Activated naive CD4-positive, alpha-beta T cell treated with anti-CD3 and anti-CD28 coated beads, Interleukin-2, amount 10 ng/mL, durations not matched to agents 7 days and 5 days (primary cell): ENCODE measurements around the gene DNAJC27.

Experiments used
- CTCF ChIA-PET: fragments of 350-600 bp; sonication (Branson Sonifier 250); formaldehyde crosslinking; loops from one replicate; lab custom pipeline; 2021; ENCODE audit warnings: antibody characterized with exemption; lab: Charles Lee
- DNase-seq: peaks from one replicate; pipeline ENCODE4 v3.0.0-alpha.2; 2020
- H3K27ac Mint-ChIP-seq: one replicate; pipeline ENCODE4 v1.8.0; 2021; ENCODE audit warnings: mild to moderate bottlenecking, moderate library complexity, mixed read lengths
- H3K27me3 Mint-ChIP-seq: one replicate; pipeline ENCODE4 v1.8.0; 2021; ENCODE audit warnings: mild to moderate bottlenecking, mixed read lengths
- H3K36me3 Mint-ChIP-seq: one replicate; pipeline ENCODE4 v1.8.0; 2021; ENCODE audit warnings: mixed read lengths
- H3K4me1 Mint-ChIP-seq: one replicate; pipeline ENCODE4 v1.8.0; 2021; ENCODE audit warnings: mixed read lengths
- H3K4me3 Mint-ChIP-seq: one replicate; pipeline ENCODE4 v1.8.0; 2021; ENCODE audit warnings: mild to moderate bottlenecking, moderate library complexity, mixed read lengths
- H3K9me3 Mint-ChIP-seq: one replicate; pipeline ENCODE4 v1.8.0; 2021; ENCODE audit warnings: mixed read lengths

The DNAJC27 gene

GRCh38 chr2:24917086-24917485, 54.7 kb downstream of the DNAJC27 start:
- peaks cover 25% of the 10 kb centered on the region for H3K36me3 Mint-ChIP-seq
- H3K4me1 Mint-ChIP-seq: peaks cover 38% of the 10 kb centered on the region
- no peaks in the 10 kb centered on the region for H3K9me3 Mint-ChIP-seq
- CTCF ChIA-PET: no interaction called here
- no peak overlapping the region for H3K27ac Mint-ChIP-seq
- H3K4me3 Mint-ChIP-seq: no peak overlapping the region
- DNase-seq: no peak
- H3K27me3 Mint-ChIP-seq: peaks cover 12% of the 10 kb centered on the region

- no peak overlapping the region for H3K27ac Mint-ChIP-seq
- H3K4me1 Mint-ChIP-seq: peaks cover 33% of the 10 kb centered on the region
- CTCF ChIA-PET: interaction anchor here (0.7 kb wide), 1 partner anchor 241 kb away, joined by 3 read pairs; no protein-coding TSS in a partner anchor
- H3K36me3 Mint-ChIP-seq: peaks cover 32% of the 10 kb centered on the region
- DNase-seq: no peak
- H3K9me3 Mint-ChIP-seq: no peaks in the 10 kb centered on the region
- peaks cover 12% of the 10 kb centered on the region for H3K27me3 Mint-ChIP-seq
- no peak overlapping the region for H3K4me3 Mint-ChIP-seq
Measured at GRCh38 chr2:24915796-24916195, 56.0 kb downstream of the DNAJC27 start.

GRCh38 chr2:24915175-24915574, 56.6 kb downstream of the DNAJC27 start:
- CTCF ChIA-PET: interaction anchor here (0.7 kb wide), 1 partner anchor 240 kb away, joined by 3 read pairs; no protein-coding TSS in a partner anchor
- H3K27me3 Mint-ChIP-seq: peaks cover 12% of the 10 kb centered on the region
- no peak for DNase-seq
- H3K4me1 Mint-ChIP-seq: peaks cover 31% of the 10 kb centered on the region
- H3K4me3 Mint-ChIP-seq: no peak overlapping the region
- H3K27ac Mint-ChIP-seq: no peak overlapping the region
- H3K9me3 Mint-ChIP-seq: no peaks in the 10 kb centered on the region
- H3K36me3 Mint-ChIP-seq: peaks cover 37% of the 10 kb centered on the region

GRCh38 chr2:24914713-24915112, 57.0 kb downstream of the DNAJC27 start:
- Mint-ChIP-seq H3K36me3 (peaks cover 42% of the 10 kb centered on the region), H3K27ac (no peak overlapping the region)

GRCh38 chr2:24913911-24914310, 57.8 kb downstream of the DNAJC27 start:
- Mint-ChIP-seq H3K4me1 (peaks cover 26% of the 10 kb centered on the region), H3K9me3 (no peaks in the 10 kb centered on the region), H3K27ac (no peak overlapping the region), H3K27me3 (peaks cover 8% of the 10 kb centered on the region), H3K4me3 (no peak overlapping the region), H3K36me3 (peaks cover 42% of the 10 kb centered on the region)
- CTCF ChIA-PET: no interaction called here
- DNase-seq: no peak

More at GRCh38 chr2:24914713-24915112, 57.0 kb downstream of the DNAJC27 start:
- Mint-ChIP-seq H3K9me3 (no peaks in the 10 kb centered on the region), H3K4me1 (peaks cover 31% of the 10 kb centered on the region), H3K27me3 (peaks cover 12% of the 10 kb centered on the region), H3K4me3 (no peak overlapping the region)
- no peak for DNase-seq
- CTCF ChIA-PET: no interaction called here

- DNase-seq: no peak
- Mint-ChIP-seq H3K36me3 (peaks cover 41% of the 10 kb centered on the region), H3K9me3 (no peaks in the 10 kb centered on the region), H3K27me3 (peaks cover 4% of the 10 kb centered on the region), H3K27ac (no peak overlapping the region), H3K4me3 (no peak overlapping the region), H3K4me1 (peaks cover 17% of the 10 kb centered on the region)
- CTCF ChIA-PET: no interaction called here
Measured at GRCh38 chr2:24912986-24913385, 58.8 kb downstream of the DNAJC27 start.

GRCh38 chr2:24912523-24912922, 59.2 kb downstream of the DNAJC27 start:
- Mint-ChIP-seq H3K27ac (no peak overlapping the region), H3K4me1 (peaks cover 12% of the 10 kb centered on the region), H3K9me3 (no peaks in the 10 kb centered on the region), H3K4me3 (no peak overlapping the region), H3K27me3 (no peaks in the 10 kb centered on the region), H3K36me3 (peaks cover 37% of the 10 kb centered on the region)
- CTCF ChIA-PET: no interaction called here
- DNase-seq: no peak

GRCh38 chr2:24910245-24910644, 61.5 kb downstream of the DNAJC27 start:
- H3K27ac Mint-ChIP-seq: no peak overlapping the region
- H3K4me1 Mint-ChIP-seq: peaks cover 5% of the 10 kb centered on the region
- H3K9me3 Mint-ChIP-seq: no peaks in the 10 kb centered on the region
- H3K27me3 Mint-ChIP-seq: no peaks in the 10 kb centered on the region
- peaks cover 36% of the 10 kb centered on the region for H3K36me3 Mint-ChIP-seq
- no peak overlapping the region for H3K4me3 Mint-ChIP-seq
- CTCF ChIA-PET: no interaction called here
- DNase-seq: no peak

GRCh38 chr2:24909555-24910177, 62.1 kb downstream of the DNAJC27 start:
- H3K4me3 Mint-ChIP-seq: no peak overlapping the region
- H3K4me1 Mint-ChIP-seq: peaks cover under 1% of the 10 kb centered on the region
- CTCF ChIA-PET: no interaction called here
- H3K9me3 Mint-ChIP-seq: no peaks in the 10 kb centered on the region
- peaks cover 36% of the 10 kb centered on the region for H3K36me3 Mint-ChIP-seq
- no peak for DNase-seq
- H3K27me3 Mint-ChIP-seq: no peaks in the 10 kb centered on the region
- H3K27ac Mint-ChIP-seq: no peak overlapping the region

GRCh38 chr2:24908461-24908901, 63.3 kb downstream of the DNAJC27 start:
- H3K4me3 Mint-ChIP-seq: no peak overlapping the region
- no peak overlapping the region for H3K27ac Mint-ChIP-seq
- H3K9me3 Mint-ChIP-seq: no peaks in the 10 kb centered on the region
- CTCF ChIA-PET: interaction anchor here (0.8 to 1.3 kb wide), 2 partner anchors 90 to 295 kb away, joined by 3 to 4 read pairs; no protein-coding TSS in a partner anchor
- peaks cover 36% of the 10 kb centered on the region for H3K36me3 Mint-ChIP-seq
- no peak for DNase-seq
- no peaks in the 10 kb centered on the region for H3K27me3 Mint-ChIP-seq
- no peaks in the 10 kb centered on the region for H3K4me1 Mint-ChIP-seq

GRCh38 chr2:24907116-24907515, 64.6 kb downstream of the DNAJC27 start:
- Mint-ChIP-seq H3K4me1 (no peaks in the 10 kb centered on the region), H3K9me3 (no peaks in the 10 kb centered on the region), H3K27me3 (no peaks in the 10 kb centered on the region), H3K36me3 (peaks cover 39% of the 10 kb centered on the region), H3K27ac (no peak overlapping the region), H3K4me3 (no peak overlapping the region)
- DNase-seq: no peak
- CTCF ChIA-PET: interaction anchor here (1.3 kb wide), 1 partner anchor 294 kb away, joined by 3 read pairs; no protein-coding TSS in a partner anchor

GRCh38 chr2:24906466-24906865, 65.3 kb downstream of the DNAJC27 start:
- CTCF ChIA-PET: no interaction called here
- H3K9me3 Mint-ChIP-seq: no peaks in the 10 kb centered on the region
- H3K27me3 Mint-ChIP-seq: no peaks in the 10 kb centered on the region
- DNase-seq: no peak
- H3K27ac Mint-ChIP-seq: no peak overlapping the region
- no peaks in the 10 kb centered on the region for H3K4me1 Mint-ChIP-seq
- peaks cover 34% of the 10 kb centered on the region for H3K36me3 Mint-ChIP-seq
- H3K4me3 Mint-ChIP-seq: no peak overlapping the region

GRCh38 chr2:24903161-24904103, 68.3 kb downstream of the DNAJC27 start:
- H3K36me3 Mint-ChIP-seq: peaks cover 26% of the 10 kb centered on the region
- no peaks in the 10 kb centered on the region for H3K4me1 Mint-ChIP-seq

GRCh38 chr2:24899361-24899910, 72.3 kb downstream of the DNAJC27 start:
- Mint-ChIP-seq H3K4me1 (no peaks in the 10 kb centered on the region), H3K27ac (no peak overlapping the region), H3K4me3 (no peak overlapping the region), H3K27me3 (no peaks in the 10 kb centered on the region), H3K9me3 (peaks cover 33% of the 10 kb centered on the region), H3K36me3 (peaks cover 55% of the 10 kb centered on the region)
- CTCF ChIA-PET: no interaction called here
- no peak for DNase-seq

More at GRCh38 chr2:24903161-24904103, 68.3 kb downstream of the DNAJC27 start:
- Mint-ChIP-seq H3K27me3 (no peaks in the 10 kb centered on the region), H3K27ac (no peak overlapping the region), H3K4me3 (no peak overlapping the region), H3K9me3 (no peaks in the 10 kb centered on the region)
- CTCF ChIA-PET: no interaction called here
- DNase-seq: no peak
